HepG2 (cell line): ENCODE measurements around the gene HKDC1. TPM values are rescaled to one million over a fixed set of nuclear protein-coding genes. Genes with fewer than 3 reads are reported as not detected.

Experiments used
- ASH2L ChIP-seq: fragments of 300-600, 200-600 bp; sonication (generic); IDR thresholded peaks from 2 replicates; pipeline ENCODE4 v1.7.0; 2017; ENCODE audit warnings: low read depth, mild to moderate bottlenecking, moderate library complexity, mixed read lengths, low read length; ENCODE audit not compliant: insufficient read length
- ELF1 ChIP-seq: sonication (generic); formaldehyde crosslinking; IDR thresholded peaks from 2 replicates; pipeline ENCODE4 v1.4.0; 2020; ENCODE audit warnings: missing genetic modification reagents
- FOSL1 ChIP-seq: sonication (generic); formaldehyde crosslinking; IDR thresholded peaks from 2 replicates; pipeline ENCODE4 v1.9.0; 2021; ENCODE audit warnings: missing genetic modification reagents, borderline replicate concordance
- GABPA ChIP-seq, 2 experiments: IDR thresholded peaks; 2 replicates each; pipeline ENCODE4 v1.6.1; 2011 to 2016; ENCODE audit warnings: low read depth in 2 of 2, low read length in 1 of 2, missing biosample characterization in 1 of 2, missing genetic modification characterization in 1 of 2
- GATAD2A ChIP-seq: IDR thresholded peaks from 2 replicates; pipeline ENCODE4 v1.6.1; 2016
- GLMP ChIP-seq: sonication (generic); formaldehyde crosslinking; IDR thresholded peaks from 2 replicates; pipeline ENCODE4 v1.9.0; 2021; ENCODE audit warnings: missing genetic modification reagents, mild to moderate bottlenecking, borderline replicate concordance
- PAXIP1 ChIP-seq: sonication (generic); formaldehyde crosslinking; conservative IDR thresholded peaks from 2 replicates; pipeline ENCODE4 v1.4.0; 2020; ENCODE audit warnings: mild to moderate bottlenecking, missing genetic modification reagents, moderate library complexity
- SAP130 ChIP-seq: IDR thresholded peaks from 2 replicates; pipeline ENCODE4 v1.6.1; 2016; ENCODE audit warnings: low read depth
- SMAD3 ChIP-seq: sonication (generic); formaldehyde crosslinking; IDR thresholded peaks from 2 replicates; pipeline ENCODE4 v1.4.0; 2020; ENCODE audit warnings: missing genetic modification reagents
- SP5 ChIP-seq: IDR thresholded peaks from 2 replicates; pipeline ENCODE4 v1.6.1; 2016; ENCODE audit warnings: low read depth, borderline replicate concordance
- STAT6 ChIP-seq: sonication (generic); formaldehyde crosslinking; IDR thresholded peaks from 2 replicates; pipeline ENCODE4 v1.4.0; 2020; ENCODE audit warnings: missing genetic modification reagents, mild to moderate bottlenecking, borderline replicate concordance
- TARDBP ChIP-seq: sonication (generic); formaldehyde crosslinking; IDR thresholded peaks from 2 replicates; pipeline ENCODE4 v1.8.0; 2022; ENCODE audit warnings: mild to moderate bottlenecking, missing genetic modification reagents
- TCF12 ChIP-seq, 2 experiments: fragments of 450-650 bp in 1 of 2; sonication (generic) in 1 of 2; formaldehyde crosslinking in 1 of 2; IDR thresholded peaks; 2 replicates each; pipeline versions ENCODE4 v1.6.1 to v1.8.0; 2017 to 2022; ENCODE audit warnings: antibody characterized with exemption in 1 of 2, mild to moderate bottlenecking in 1 of 2, missing genetic modification reagents in 1 of 2, moderate library complexity in 1 of 2
- TFAP4 ChIP-seq: sonication (generic); IDR thresholded peaks from 2 replicates; pipeline ENCODE4 v1.6.1; 2016; ENCODE audit warnings: low read depth, borderline replicate concordance
- TGIF2 ChIP-seq: IDR thresholded peaks from 2 replicates; pipeline ENCODE4 v1.6.1; 2016; ENCODE audit warnings: control low read depth, missing compliant biosample characterization
- ZNF260 ChIP-seq: sonication (generic); formaldehyde crosslinking; IDR thresholded peaks from 2 replicates; pipeline ENCODE4 v1.4.0; 2020; ENCODE audit warnings: missing genetic modification reagents, low read depth, mild to moderate bottlenecking, borderline replicate concordance
- ZNF263 ChIP-seq: sonication (generic); formaldehyde crosslinking; IDR thresholded peaks from 2 replicates; pipeline ENCODE4 v1.4.0; 2020; ENCODE audit warnings: missing genetic modification reagents
- ZNF292 ChIP-seq: sonication (generic); formaldehyde crosslinking; IDR thresholded peaks from 2 replicates; pipeline ENCODE4 v1.8.1; 2022; ENCODE audit warnings: mild to moderate bottlenecking, low read depth, missing genetic modification reagents, borderline replicate concordance
- ZNF383 ChIP-seq: sonication (generic); formaldehyde crosslinking; IDR thresholded peaks from 2 replicates; pipeline ENCODE4 v1.4.0; 2020; ENCODE audit warnings: missing genetic modification reagents, mild to moderate bottlenecking, borderline replicate concordance
- ZNF501 ChIP-seq: sonication (generic); formaldehyde crosslinking; IDR thresholded peaks from 2 replicates; pipeline ENCODE4 v1.5.1; 2020; ENCODE audit warnings: mild to moderate bottlenecking, moderate library complexity, missing genetic modification reagents
- polyA plus RNA-seq, 8 experiments: library from polyadenylated mRNA; depleted of rRNA in 3 of 8; stranded (reverse) in 7 of 8; unstranded in 1 of 8; fragments of >200 nt; fragmentation: Illumina TruSeq in 4 of 8; extraction: Trizol in 4 of 8; gene quantifications; 2 replicates each; pipeline versions ENCODE4 v1.2.1 to v1.2.3, GENCODE V29; 2011 to 2016; ENCODE audit warnings: low read depth in 4 of 8, missing spikeins in 1 of 8, mixed read lengths in 1 of 8; ENCODE audit not compliant: insufficient read depth in 1 of 8
- total RNA-seq, 5 experiments: library from RNA; depleted of rRNA; stranded (reverse); fragments of >200 nt; fragmentation: Illumina TruSeq; extraction: Trizol; gene quantifications; 2 replicates each; pipeline ENCODE4 v1.2.3, GENCODE V29; 2016; ENCODE audit warnings: low read depth in 1 of 5

The HKDC1 gene
- total and polyA plus RNA-seq, 2 of the 13 experiments (the other 11 are each of a cell fraction or from before 2014, with no cell fraction given): 8.1 to 12.4 TPM

- no peak for TF ChIP-seq STAT6 (CRISPR knock-in tag)
- TF ChIP-seq ELF1 (CRISPR knock-in tag): peak; percentile 75
- no peak for TF ChIP-seq FOSL1 (CRISPR knock-in tag)
- TF ChIP-seq TFAP4: no peak
- TF ChIP-seq SAP130 (CRISPR knock-in tag): peak; percentile 56
- 0 out of 2 replicates have a peak, but pooled peaks have one; percentile 24 for TF ChIP-seq PAXIP1 (CRISPR knock-in tag)
- no peak for TF ChIP-seq SMAD3 (CRISPR knock-in tag)
- no peak for TF ChIP-seq GABPA (IDR thresholded peaks at IDR 0.05; ENCODE audit: low read depth, low read length)
- 0 out of 2 replicates have a peak, but pooled peaks have one; percentile 31 for TF ChIP-seq GABPA (CRISPR knock-in tag; IDR thresholded peaks at IDR 0.05; ENCODE audit: low read depth)
- TF ChIP-seq ZNF260 (CRISPR knock-in tag): no peak
- peak; percentile 17 for TF ChIP-seq ASH2L
- 0 out of 2 replicates have a peak, but pooled peaks have one; percentile 49 for TF ChIP-seq ZNF263 (CRISPR knock-in tag)
- no peak for TF ChIP-seq TCF12 (IDR thresholded peaks at IDR 0.05)
- no peak for TF ChIP-seq TCF12 (CRISPR knock-in tag; IDR thresholded peaks at IDR 0.05)
- no peak for TF ChIP-seq SP5
- peak; percentile 26; the same call in 1 of the 2 replicates for TF ChIP-seq GATAD2A (CRISPR knock-in tag)
- TF ChIP-seq ZNF501: peak; percentile 36; the same call in 1 of the 2 replicates
- no peak for TF ChIP-seq ZNF383
- 0 out of 2 replicates have a peak, but pooled peaks have one; percentile 22 for TF ChIP-seq ZNF292 (CRISPR knock-in tag)
- no peak for TF ChIP-seq TGIF2
- TF ChIP-seq TARDBP (CRISPR knock-in tag): peak; percentile 48; the same call in 1 of the 2 replicates
- no peak for TF ChIP-seq GLMP (CRISPR knock-in tag)
Observed at GRCh38 chr10:69220507-69220906, 375 bp downstream of the HKDC1 start (continued).
